Measurements from ENCODE around the gene MINAR2.

Gene MINAR2

GRCh38 chr5:129747572-129748407 lies at the start of gene MINAR2:
Gene MINAR2, plus strand, starts transcription at chr5:129748094. Its CDS starts 97 bp downstream, at chr5:129748191.
- DNase-seq (ENCODE audit: low spot score): no peak

GRCh38 chr5:129698661-129699060 lies 49.2 kb upstream of the MINAR2 start:
- no peak for DNase-seq (ENCODE audit: low spot score)

- no peak for DNase-seq (ENCODE audit: low spot score)
Observed at GRCh38 chr5:129716235-129716634, 31.7 kb upstream of the MINAR2 start.

- DNase-seq (ENCODE audit: low spot score): no peak
Observed at GRCh38 chr5:129716651-129717050, 31.2 kb upstream of the MINAR2 start.

GRCh38 chr5:129717751-129718310 lies 30.1 kb upstream of the MINAR2 start:
- DNase-seq (ENCODE audit: low spot score): no peak

- no peak for DNase-seq (ENCODE audit: low spot score)
Observed at GRCh38 chr5:129718471-129719090, 29.3 kb upstream of the MINAR2 start.

GRCh38 chr5:129724222-129724621 lies 23.7 kb upstream of the MINAR2 start:
- DNase-seq (ENCODE audit: low spot score): no peak

- no peak for DNase-seq (ENCODE audit: low spot score)
Observed at GRCh38 chr5:129724647-129725046, 23.2 kb upstream of the MINAR2 start.

GRCh38 chr5:129739773-129740172 lies 8.1 kb upstream of the MINAR2 start:
- no peak for DNase-seq (ENCODE audit: low spot score)

GRCh38 chr5:129743541-129744187 lies 4.2 kb upstream of the MINAR2 start:
- no peak for DNase-seq (ENCODE audit: low spot score)

GRCh38 chr5:129745997-129746396 lies 1.9 kb upstream of the MINAR2 start:
- DNase-seq (ENCODE audit: low spot score): no peak

GRCh38 chr5:129746876-129747275 lies 1.0 kb upstream of the MINAR2 start:
- no peak for DNase-seq (ENCODE audit: low spot score)

- no peak for DNase-seq (ENCODE audit: low spot score)
Observed at GRCh38 chr5:129748913-129749880, 1.3 kb downstream of the MINAR2 start.

GRCh38 chr5:129760636-129761325 lies 12.9 kb downstream of the MINAR2 start:
- no peak for DNase-seq (ENCODE audit: low spot score)

GRCh38 chr5:129763651-129764050 lies 15.8 kb downstream of the MINAR2 start:
- no peak for DNase-seq (ENCODE audit: low spot score)

- no peak for DNase-seq (ENCODE audit: low spot score)
Observed at GRCh38 chr5:129766798-129767197, 18.9 kb downstream of the MINAR2 start.

- DNase-seq (ENCODE audit: low spot score): peak; percentile 70
Observed at GRCh38 chr5:129767927-129768380, 20.1 kb downstream of the MINAR2 start.

GRCh38 chr5:129768735-129769134 lies 20.8 kb downstream of the MINAR2 start:
- DNase-seq (ENCODE audit: low spot score): no peak

GRCh38 chr5:129770024-129770820 lies 22.3 kb downstream of the MINAR2 start:
- DNase-seq (ENCODE audit: low spot score): no peak

All from CD4-positive, alpha-beta T cell treated with Interleukin-2 at 100 ng/mL for 4 hours (primary cell).